H9 (cell line): Measurements from ENCODE around the gene FOXO1. TPM values are rescaled to one million over a fixed set of nuclear protein-coding genes. Genes with fewer than 3 reads are reported as not detected.
A peak's percentile ranks its signal among the peaks of the same experiment; 100 is the strongest.

ENCODE experiments used
- DNase-seq: peaks from one replicate; pipeline ENCODE4 v3.0.0-alpha.2; 2017
- H2AFZ ChIP-seq: one replicate; pipeline ENCODE4 v1.6.1; 2013; ENCODE audit warnings: mild to moderate bottlenecking, low read length, control low read depth, moderate library complexity
- H2AK5ac ChIP-seq: 2 replicates; pipeline ENCODE4 v1.6.1; 2013; ENCODE audit warnings: low read length, control low read depth, mixed read lengths; ENCODE audit not compliant: insufficient read length
- H2BK120ac ChIP-seq: one replicate; pipeline ENCODE4 v1.6.1; 2013; ENCODE audit warnings: low read depth, mild to moderate bottlenecking, low read length, control low read depth, inconsistent platforms; ENCODE audit not compliant: poor library complexity, severe bottlenecking
- H2BK12ac ChIP-seq: 2 replicates; pipeline ENCODE4 v1.6.1; 2013; ENCODE audit warnings: low read length, control low read depth, mixed read lengths, low read depth; ENCODE audit not compliant: insufficient read length
- H2BK15ac ChIP-seq: 2 replicates; pipeline ENCODE4 v1.6.1; 2013; ENCODE audit warnings: low read depth, low read length, control low read depth
- H2BK20ac ChIP-seq: one replicate; pipeline ENCODE4 v1.6.1; 2013; ENCODE audit warnings: low read depth, mild to moderate bottlenecking, low read length, control low read depth, inconsistent platforms; ENCODE audit not compliant: poor library complexity, severe bottlenecking
- H2BK5ac ChIP-seq: 2 replicates; pipeline ENCODE4 v1.6.1; 2013; ENCODE audit warnings: low read length, control low read depth, mixed read lengths; ENCODE audit not compliant: insufficient read length
- H3K14ac ChIP-seq: 2 replicates; pipeline ENCODE4 v1.6.1; 2013; ENCODE audit warnings: low read length, control low read depth; ENCODE audit not compliant: insufficient read depth
- H3K18ac ChIP-seq: 2 replicates; pipeline ENCODE4 v1.6.1; 2013; ENCODE audit warnings: low read depth, mild to moderate bottlenecking, mixed read lengths, low read length, control low read depth; ENCODE audit not compliant: insufficient read length
- H3K23ac ChIP-seq: 2 replicates; pipeline ENCODE4 v1.6.1; 2013; ENCODE audit warnings: low read length, control low read depth, mixed read lengths, low read depth; ENCODE audit not compliant: insufficient read length
- H3K23me2 ChIP-seq: 2 replicates; pipeline ENCODE4 v1.6.1; 2013; ENCODE audit warnings: low read depth, mild to moderate bottlenecking, mixed read lengths, low read length, control low read depth; ENCODE audit not compliant: insufficient read length, poor library complexity, severe bottlenecking
- H3K27ac ChIP-seq: 2 replicates; pipeline ENCODE4 v1.5.1; 2013; ENCODE audit warnings: low read length, control low read depth, mixed read lengths, low read depth; ENCODE audit not compliant: insufficient read length
- H3K27me3 ChIP-seq: 2 replicates; pipeline ENCODE4 v1.6.1; 2013; ENCODE audit warnings: low read length, control low read depth, inconsistent platforms; ENCODE audit not compliant: insufficient read depth
- H3K4ac ChIP-seq: 2 replicates; pipeline ENCODE4 v1.6.1; 2013; ENCODE audit warnings: low read depth, mild to moderate bottlenecking, control low read depth, inconsistent platforms, low read length, moderate library complexity
- H3K4me1 ChIP-seq: 2 replicates; pipeline ENCODE4 v1.6.1; 2013; ENCODE audit warnings: low read length, control low read depth, inconsistent platforms; ENCODE audit not compliant: insufficient read depth
- H3K4me2 ChIP-seq: 2 replicates; pipeline ENCODE4 v1.6.1; 2013; ENCODE audit warnings: low read length, control low read depth, mixed read lengths; ENCODE audit not compliant: insufficient read length, insufficient read depth
- H3K56ac ChIP-seq: 2 replicates; pipeline ENCODE4 v1.6.1; 2013; ENCODE audit warnings: low read depth, mild to moderate bottlenecking, mixed read lengths, low read length, control low read depth; ENCODE audit not compliant: insufficient read length
- H3K79me1 ChIP-seq: 2 replicates; pipeline ENCODE4 v1.6.1; 2013; ENCODE audit warnings: low read depth, mild to moderate bottlenecking, moderate library complexity, low read length, control low read depth, inconsistent platforms; ENCODE audit not compliant: insufficient read depth, poor library complexity, severe bottlenecking
- H3K79me2 ChIP-seq: 2 replicates; pipeline ENCODE4 v1.6.1; 2013; ENCODE audit warnings: low read length, control low read depth, inconsistent platforms; ENCODE audit not compliant: insufficient read depth
- H3K9ac ChIP-seq: 2 replicates; pipeline ENCODE4 v1.6.1; 2013; ENCODE audit warnings: low read length, control low read depth, mixed read lengths; ENCODE audit not compliant: insufficient read length; ENCODE audit errors: extremely low read depth
- H3K9me3 ChIP-seq: one replicate; pipeline ENCODE4 v1.6.1; 2013; ENCODE audit warnings: low read depth, low read length, inconsistent platforms; ENCODE audit not compliant: control insufficient read depth
- H3T11ph ChIP-seq: one replicate; pipeline ENCODE4 v1.6.1; 2013; ENCODE audit warnings: mild to moderate bottlenecking, low read length, control low read depth, inconsistent platforms
- H4K20me1 ChIP-seq: one replicate; pipeline ENCODE4 v1.6.1; 2013; ENCODE audit not compliant: control insufficient read depth, insufficient read length, insufficient read depth
- H4K5ac ChIP-seq: 2 replicates; pipeline ENCODE4 v1.6.1; 2013; ENCODE audit warnings: low read depth, mild to moderate bottlenecking, mixed read lengths, low read length, control low read depth; ENCODE audit not compliant: insufficient read length
- H4K8ac ChIP-seq: replicated peaks from 2 replicates; pipeline ENCODE4 v1.6.1; 2013; ENCODE audit warnings: low read length, control low read depth, mixed read lengths, low read depth; ENCODE audit not compliant: insufficient read length
- H4K91ac ChIP-seq: 2 replicates; pipeline ENCODE4 v1.6.1; 2013; ENCODE audit warnings: low read depth, mild to moderate bottlenecking, moderate library complexity, mixed read lengths, low read length, control low read depth; ENCODE audit not compliant: insufficient read length
- H3K27ac Mint-ChIP-seq, 3 experiments: 2 replicates in 2 of 3; 3 replicates in 1 of 3; pipeline ENCODE4 v1.8.0; 2020 to 2021; ENCODE audit warnings: mixed read lengths in 3 of 3, mild to moderate bottlenecking in 1 of 3, moderate library complexity in 1 of 3
- H3K27me3 Mint-ChIP-seq: 2 replicates; pipeline ENCODE4 v1.8.0; 2021; ENCODE audit warnings: low read depth, mild to moderate bottlenecking, moderate library complexity, mixed read lengths
- H3K36me3 Mint-ChIP-seq, 3 experiments: 2 replicates in 2 of 3; 3 replicates in 1 of 3; pipeline ENCODE4 v1.8.0; 2020 to 2021; ENCODE audit warnings: low read depth in 3 of 3, mixed read lengths in 3 of 3; ENCODE audit not compliant: insufficient read depth in 1 of 3
- H3K4me1 Mint-ChIP-seq, 2 experiments: 2 replicates each; pipeline ENCODE4 v1.8.0; 2020; ENCODE audit warnings: mixed read lengths in 2 of 2
- H3K4me3 Mint-ChIP-seq, 2 experiments: 2 replicates in 1 of 2; 3 replicates in 1 of 2; pipeline ENCODE4 v1.8.0; 2020 to 2021; ENCODE audit warnings: mild to moderate bottlenecking in 2 of 2, mixed read lengths in 2 of 2, moderate library complexity in 1 of 2
- H3K9me3 Mint-ChIP-seq, 2 experiments: 2 replicates in 1 of 2; 3 replicates in 1 of 2; pipeline ENCODE4 v1.8.0; 2020; ENCODE audit warnings: mild to moderate bottlenecking in 2 of 2, mixed read lengths in 2 of 2, moderate library complexity in 1 of 2
- CTCF ChIP-seq: fragments of 200-600 bp; sonication (generic); conservative IDR thresholded peaks from 3 replicates; pipeline ENCODE4 v1.8.0; 2021; ENCODE audit warnings: antibody characterized with exemption, mild to moderate bottlenecking
- WGBS: extraction: QIAGEN DNeasy Blood & Tissue Kit; methylation state at CpG from one replicate; pipeline ENCODE4 v1.1.7; 2013; ENCODE audit warnings: missing lambda C conversion rate, low lambda C conversion rate, mixed read lengths; ENCODE audit not compliant: insufficient read length; ENCODE audit errors: extremely low coverage; 5-methylcytosine and 5-hydroxymethylcytosine counted together
- total RNA-seq: library from RNA; stranded (reverse); gene quantifications from 2 replicates; pipeline ENCODE4 v1.2.1, GENCODE V29; 2021

The FOXO1 gene
- total RNA-seq, 1 experiment from 2014 or later: 44.6 TPM

DNA sequence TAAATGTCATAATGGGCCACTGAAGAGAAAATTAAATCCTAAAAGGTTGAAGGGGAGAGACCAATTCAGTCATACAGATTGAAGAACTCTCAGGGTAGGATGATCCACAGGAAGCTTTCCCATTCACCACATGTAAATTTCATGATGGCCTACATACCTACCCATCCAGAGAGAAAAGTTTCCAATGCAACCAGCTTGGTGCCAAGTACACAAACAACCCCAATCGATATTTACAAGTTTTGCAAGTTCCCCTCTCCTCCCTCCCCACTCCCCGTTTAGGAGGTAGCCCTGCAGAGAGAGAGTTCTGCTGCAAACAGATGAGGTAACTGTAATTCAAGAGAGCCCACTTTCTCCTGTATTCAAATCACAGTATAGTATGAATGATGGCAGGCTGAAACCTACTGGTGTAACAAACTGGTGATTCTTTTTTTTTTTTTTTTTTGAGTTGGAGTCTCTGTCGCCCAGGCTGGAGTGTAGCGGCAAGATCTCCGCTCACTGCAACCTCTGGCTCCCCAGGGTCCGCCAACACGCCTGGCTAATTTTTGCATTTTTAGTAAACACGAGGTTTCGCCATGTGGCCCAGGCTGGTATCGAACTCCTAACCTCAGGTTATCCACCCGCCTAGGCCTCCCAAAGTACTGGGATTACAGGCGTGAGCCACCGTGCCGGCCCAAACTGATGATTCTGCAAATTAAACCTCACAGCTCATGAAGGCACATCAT is 14.4 kb downstream of the FOXO1 start:
- Mint-ChIP-seq H3K27me3 (no peaks in the 10 kb centered on the region), H3K4me3 (peak overlapping the region; percentile 16 to 76), H3K36me3 (peaks cover 4 to 10% (median 7%) of the 10 kb centered on the region in 3 experiments; a peak in 5 of 7 replicates), H3K9me3 (peaks cover 0 to 2% of the 10 kb centered on the region in 2 experiments; a peak in 1 of 5 replicates), H3K27ac (peak overlapping the region; percentile 91 to 100 (median 95)), H3K4me1 (peaks cover 79 to 88% of the 10 kb centered on the region in 2 experiments)
- Histone ChIP-seq H3K56ac (no peak overlapping the region), H3K23ac (no peak overlapping the region), H2AK5ac (no peak overlapping the region), H3K14ac (0 out of 2 replicates have a peak overlapping the region, but pooled peaks have one; percentile 22), H2AFZ (no peak overlapping the region), H4K5ac (no peak overlapping the region), H3K27me3 (no peaks in the 10 kb centered on the region), H2BK5ac (no peak overlapping the region), H3K4ac (no peak overlapping the region), H3T11ph (no peak overlapping the region), H3K9ac (peak overlapping the region; percentile 29), H3K79me2 (peaks cover 46% of the 10 kb centered on the region; the same call in 1 of the 2 replicates), H3K4me2 (peak overlapping the region; percentile 38), H2BK15ac (no peak overlapping the region), H2BK12ac (no peak overlapping the region), H3K79me1 (no peaks in the 10 kb centered on the region), H4K8ac (no peak overlapping the region), H2BK120ac (no peak overlapping the region), H3K23me2 (no peaks in the 10 kb centered on the region), H3K9me3 (no peaks in the 10 kb centered on the region), H3K27ac (peak overlapping the region; percentile 92), H3K18ac (no peak overlapping the region), H2BK20ac (no peak overlapping the region), H4K91ac (no peak overlapping the region), H4K20me1 (no peaks in the 10 kb centered on the region), H3K4me1 (peaks cover 7% of the 10 kb centered on the region)
- DNase-seq: peak; percentile 80
- no peak for TF ChIP-seq CTCF
- no CpG with 5 or more reads among the region's 14 CpGs for WGBS
